Measurements from ENCODE around the gene TRPV2.

The TRPV2 gene

GRCh38 chr17:16439811-16440351 lies 24.5 kb downstream of the TRPV2 start:
- TF ChIP-seq GATA3 (IDR thresholded peaks at IDR 0.05; ENCODE audit: low read depth, low read length) = no peak
- TF ChIP-seq GATA2 (IDR thresholded peaks at IDR 0.05; ENCODE audit: low read depth, low read length) = no peak

GRCh38 chr17:16440901-16441629 lies 25.7 kb downstream of the TRPV2 start:
- no peak for TF ChIP-seq GATA2 (IDR thresholded peaks at IDR 0.05; ENCODE audit: low read depth, low read length)

- TF ChIP-seq GATA2 (IDR thresholded peaks at IDR 0.05; ENCODE audit: low read depth, low read length) (no peak), GATA3 (IDR thresholded peaks at IDR 0.05; ENCODE audit: low read depth, low read length) (no peak)
These were observed 26.8 kb downstream of the TRPV2 start for GRCh38 chr17:16442141-16442540.

- TF ChIP-seq GATA3 (IDR thresholded peaks at IDR 0.05; ENCODE audit: low read depth, low read length) (no peak), GATA2 (IDR thresholded peaks at IDR 0.05; ENCODE audit: low read depth, low read length) (no peak)
These were observed 27.5 kb downstream of the TRPV2 start for GRCh38 chr17:16442594-16443510.

- TF ChIP-seq GATA3 (IDR thresholded peaks at IDR 0.05; ENCODE audit: low read depth, low read length) (no peak), GATA2 (IDR thresholded peaks at IDR 0.05; ENCODE audit: low read depth, low read length) (no peak)
These were observed 28.3 kb downstream of the TRPV2 start for GRCh38 chr17:16443511-16444257.

- no peak for TF ChIP-seq GATA2 (IDR thresholded peaks at IDR 0.05; ENCODE audit: low read depth, low read length)
These were observed 29.0 kb downstream of the TRPV2 start for GRCh38 chr17:16444258-16444886.

GRCh38 chr17:16446338-16446983 lies 31.1 kb downstream of the TRPV2 start:
- no peak for TF ChIP-seq GATA2 (IDR thresholded peaks at IDR 0.05; ENCODE audit: low read depth, low read length)
- no peak for TF ChIP-seq GATA3 (IDR thresholded peaks at IDR 0.05; ENCODE audit: low read depth, low read length)

GRCh38 chr17:16447676-16448075 lies 32.3 kb downstream of the TRPV2 start:
- no peak for TF ChIP-seq GATA2 (IDR thresholded peaks at IDR 0.05; ENCODE audit: low read depth, low read length)
- no peak for TF ChIP-seq GATA3 (IDR thresholded peaks at IDR 0.05; ENCODE audit: low read depth, low read length)

GRCh38 chr17:16448490-16448889 lies 33.1 kb downstream of the TRPV2 start:
- TF ChIP-seq GATA2 (IDR thresholded peaks at IDR 0.05; ENCODE audit: low read depth, low read length) (no peak), GATA3 (IDR thresholded peaks at IDR 0.05; ENCODE audit: low read depth, low read length) (no peak)

- TF ChIP-seq GATA2 (IDR thresholded peaks at IDR 0.05; ENCODE audit: low read depth, low read length) = no peak
- TF ChIP-seq GATA3 (IDR thresholded peaks at IDR 0.05; ENCODE audit: low read depth, low read length) = no peak
These were observed 33.8 kb downstream of the TRPV2 start for GRCh38 chr17:16449121-16449570.

GRCh38 chr17:16450028-16450427 lies 34.7 kb downstream of the TRPV2 start:
- TF ChIP-seq GATA3 (IDR thresholded peaks at IDR 0.05; ENCODE audit: low read depth, low read length) (no peak), GATA2 (IDR thresholded peaks at IDR 0.05; ENCODE audit: low read depth, low read length) (no peak)

GRCh38 chr17:16453493-16453851 lies 38.1 kb downstream of the TRPV2 start:
- no peak for TF ChIP-seq GATA3 (IDR thresholded peaks at IDR 0.05; ENCODE audit: low read depth, low read length)
- TF ChIP-seq GATA2 (IDR thresholded peaks at IDR 0.05; ENCODE audit: low read depth, low read length) = no peak
